DOHH2 (cell line): ENCODE results near the gene SNTB2.

Experiments used
- EZH2phosphoT487 ChIP-seq: fragments of 200-600 bp; sonication (generic); IDR thresholded peaks from 2 replicates; pipeline ENCODE4 v1.6.1; 2017; ENCODE audit warnings: borderline replicate concordance, mild to moderate bottlenecking, antibody characterized with exemption, low read length, moderate library complexity, mixed read lengths
- TF ChIP-seq, protein P1 (sequence below): fragments of 200-600 bp; sonication (generic); IDR thresholded peaks from one replicate; pipeline ENCODE4 v1.5.1; 2014; ENCODE audit warnings: antibody characterized with exemption, mild to moderate bottlenecking, low read depth, low read length; ENCODE audit not compliant: poor library complexity, severe bottlenecking

DNA sequence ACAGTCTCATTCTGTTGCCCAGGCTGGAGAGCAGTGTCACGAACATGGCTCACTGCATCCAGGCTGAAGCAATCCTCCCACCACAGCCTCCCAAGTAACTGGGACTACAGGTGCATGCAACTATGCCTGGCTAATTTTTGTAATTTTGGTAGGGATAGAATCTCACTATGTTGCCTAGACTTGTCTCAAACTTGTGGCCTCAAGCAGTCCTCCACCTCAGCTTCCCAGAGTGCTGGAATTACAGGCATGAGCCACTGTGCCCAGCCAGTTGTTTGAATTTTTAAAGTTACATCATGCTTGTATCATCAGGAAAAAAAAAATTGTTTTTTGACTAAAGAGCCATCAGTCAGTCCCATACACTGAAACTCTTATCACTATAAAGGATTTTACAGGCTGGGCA, 107.1 kb downstream of the SNTB2 start:
- TF ChIP-seq, protein P1, sequence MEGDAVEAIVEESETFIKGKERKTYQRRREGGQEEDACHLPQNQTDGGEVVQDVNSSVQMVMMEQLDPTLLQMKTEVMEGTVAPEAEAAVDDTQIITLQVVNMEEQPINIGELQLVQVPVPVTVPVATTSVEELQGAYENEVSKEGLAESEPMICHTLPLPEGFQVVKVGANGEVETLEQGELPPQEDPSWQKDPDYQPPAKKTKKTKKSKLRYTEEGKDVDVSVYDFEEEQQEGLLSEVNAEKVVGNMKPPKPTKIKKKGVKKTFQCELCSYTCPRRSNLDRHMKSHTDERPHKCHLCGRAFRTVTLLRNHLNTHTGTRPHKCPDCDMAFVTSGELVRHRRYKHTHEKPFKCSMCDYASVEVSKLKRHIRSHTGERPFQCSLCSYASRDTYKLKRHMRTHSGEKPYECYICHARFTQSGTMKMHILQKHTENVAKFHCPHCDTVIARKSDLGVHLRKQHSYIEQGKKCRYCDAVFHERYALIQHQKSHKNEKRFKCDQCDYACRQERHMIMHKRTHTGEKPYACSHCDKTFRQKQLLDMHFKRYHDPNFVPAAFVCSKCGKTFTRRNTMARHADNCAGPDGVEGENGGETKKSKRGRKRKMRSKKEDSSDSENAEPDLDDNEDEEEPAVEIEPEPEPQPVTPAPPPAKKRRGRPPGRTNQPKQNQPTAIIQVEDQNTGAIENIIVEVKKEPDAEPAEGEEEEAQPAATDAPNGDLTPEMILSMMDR, result no peak
- TF ChIP-seq EZH2phosphoT487, result no peak
